Activated CD4-positive, alpha-beta T cell treated with anti-CD3 and anti-CD28 coated beads, Interleukin-2, amount 50 U/mL, for 16 hours (primary cell): ENCODE results near the gene HLA-B.
"Not testable (repeated sequence)": the region's sequence is repeated elsewhere in the genome, so short reads cannot be mapped to it uniquely, and the experiment has no call there.

Source experiments
- DNase-seq: peaks from one replicate; pipeline ENCODE4 v3.0.0-alpha.2; 2020

HLA-B gene

DNA sequence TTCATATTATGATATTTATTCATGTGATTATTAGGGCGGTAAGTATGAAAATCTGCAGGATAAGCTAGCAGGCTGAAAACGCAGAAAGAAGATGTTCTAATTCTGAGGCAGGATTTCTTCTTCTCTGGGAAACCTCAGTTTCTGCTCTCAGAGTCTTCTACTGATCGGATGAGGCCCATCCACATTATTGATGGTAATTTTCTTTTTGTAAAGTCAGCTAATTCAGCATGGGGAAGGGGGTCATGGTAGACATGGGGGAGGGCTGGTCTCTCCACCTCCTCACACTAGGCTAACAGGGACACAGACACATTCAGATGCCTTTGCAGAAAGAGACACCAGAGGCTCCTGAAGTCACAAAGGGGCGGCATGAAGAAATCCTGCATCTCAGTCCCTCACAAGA lies 24.7 kb upstream of the HLA-B start:
- no peak for DNase-seq

GRCh38 chr6:31379850-31380249 lies 22.9 kb upstream of the HLA-B start:
- DNase-seq, result no peak

DNA sequence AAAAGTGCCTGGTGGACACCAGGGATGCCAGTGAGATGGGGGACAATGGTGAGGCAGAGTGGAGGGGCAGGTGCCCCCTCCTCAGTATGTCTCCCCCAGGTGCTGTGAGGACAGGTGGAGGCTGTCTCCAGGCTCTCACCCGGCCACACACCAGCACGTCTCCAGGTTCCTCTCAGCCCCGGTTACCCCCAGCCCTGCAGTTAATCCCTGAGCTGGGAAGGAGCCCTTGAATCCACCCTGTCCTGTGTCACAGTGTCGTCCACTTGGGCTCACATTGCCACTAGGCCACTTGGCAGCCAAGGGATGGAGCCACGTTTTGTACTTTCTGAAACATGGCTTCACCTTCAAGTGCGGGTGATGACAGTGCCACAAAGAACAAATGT lies 21.7 kb upstream of the HLA-B start:
- no peak for DNase-seq

GRCh38 chr6:31378062-31378720 lies 21.2 kb upstream of the HLA-B start:
- DNase-seq, result no peak

- no peak for DNase-seq
These were observed 20.1 kb upstream of the HLA-B start for GRCh38 chr6:31377029-31377428.

- DNase-seq, result no peak
These were observed 18.7 kb upstream of the HLA-B start for GRCh38 chr6:31375699-31376098.

GRCh38 chr6:31374118-31374517 lies 17.1 kb upstream of the HLA-B start:
- DNase-seq, result not testable (repeated sequence)

- no peak for DNase-seq
These were observed 11.5 kb upstream of the HLA-B start for GRCh38 chr6:31368461-31368860.

DNA sequence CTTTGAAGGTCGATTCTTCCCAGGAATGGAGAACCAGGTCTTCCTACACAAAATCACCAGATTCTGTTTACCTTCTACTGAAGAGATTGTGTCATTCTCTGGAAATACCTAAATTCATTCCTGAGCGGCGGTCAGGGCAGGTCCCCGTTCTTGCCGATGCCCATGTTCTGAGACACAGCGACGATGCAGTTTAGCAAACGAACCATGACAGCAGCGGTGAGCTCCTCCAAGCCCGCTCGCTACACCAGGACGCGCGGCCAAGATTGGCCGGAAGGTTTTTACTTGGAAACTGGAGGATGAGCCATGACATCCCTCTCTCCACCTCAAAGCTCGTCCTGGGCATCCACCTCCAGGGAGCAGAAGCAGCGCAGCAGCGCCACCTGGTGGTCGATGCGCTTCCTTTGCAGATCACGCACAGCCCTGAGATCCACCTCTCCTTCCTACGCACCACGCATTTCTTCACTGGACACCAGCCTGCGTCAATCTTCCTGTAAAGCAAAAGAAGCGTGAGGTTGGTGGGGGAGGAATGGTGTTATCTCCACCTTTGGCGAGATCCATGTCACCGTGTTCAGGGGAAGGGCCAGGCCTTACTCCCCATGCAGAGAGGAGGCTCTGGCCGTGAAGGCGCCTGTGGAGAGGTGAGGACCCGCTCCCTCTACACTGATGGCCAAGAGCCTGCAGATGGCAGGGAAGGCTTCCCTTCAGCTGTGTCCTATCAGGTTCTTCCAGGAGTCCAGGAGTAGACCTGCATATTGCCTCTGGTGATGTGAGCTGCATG lies 9.9 kb upstream of the HLA-B start:
- peak; percentile 90 for DNase-seq

DNA sequence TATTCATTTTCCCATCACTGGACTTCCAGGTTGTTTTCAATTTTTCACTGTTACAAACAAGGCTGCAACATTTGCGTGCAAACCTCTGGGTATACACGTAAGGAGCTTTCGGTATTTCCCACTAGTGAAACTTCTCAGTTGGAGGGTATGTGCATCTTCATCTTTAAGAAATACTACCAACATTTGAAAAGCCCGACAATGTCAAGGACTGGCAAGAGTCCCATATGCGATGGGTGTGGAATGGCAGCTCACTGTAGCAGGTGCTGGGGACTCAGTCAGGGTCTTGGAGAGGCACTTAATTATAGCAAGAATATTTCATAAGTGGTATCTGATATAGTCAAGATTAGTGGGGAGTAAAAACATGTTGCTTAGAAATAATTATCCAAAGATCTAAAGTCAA lies 8.9 kb upstream of the HLA-B start:
- DNase-seq, result no peak

DNA sequence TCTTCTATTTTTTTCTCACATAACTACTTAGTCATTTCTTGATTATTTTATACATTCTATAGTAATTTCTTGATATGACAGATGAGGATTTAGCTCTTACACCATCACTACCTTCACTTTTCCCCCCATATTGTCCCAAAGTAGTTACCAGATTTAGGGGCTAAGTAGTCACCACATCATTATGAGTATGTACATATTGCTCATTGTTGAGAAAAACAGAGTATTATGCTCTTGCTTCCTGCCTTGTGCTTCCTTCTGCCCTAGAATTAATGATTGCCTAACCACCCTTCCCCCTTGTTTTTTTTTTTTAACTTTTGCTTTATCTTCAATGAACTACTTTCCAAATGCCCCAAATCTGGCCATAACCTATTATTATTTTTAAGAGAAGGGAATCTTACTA lies 6.8 kb upstream of the HLA-B start:
- peak; percentile 46 for DNase-seq

GRCh38 chr6:31362751-31363150 lies 5.8 kb upstream of the HLA-B start:
- DNase-seq, result no peak

DNA sequence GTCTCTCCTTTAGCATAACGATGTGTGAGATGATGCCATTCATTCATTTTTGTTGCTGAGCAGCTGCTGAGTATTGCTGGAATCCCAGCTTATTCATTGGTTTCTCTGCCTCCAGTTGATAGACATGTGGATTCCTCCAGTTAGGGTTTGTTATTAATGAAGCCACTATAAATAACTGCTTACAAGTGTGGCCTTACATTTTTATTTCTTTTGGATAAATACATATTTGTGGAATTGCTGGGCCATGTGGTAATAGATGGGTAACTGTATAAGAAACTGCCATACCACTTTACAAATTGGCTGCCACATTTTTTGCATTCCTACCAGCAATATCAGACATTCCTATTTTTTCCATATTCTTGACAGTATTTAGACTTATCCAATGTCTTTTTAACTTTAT lies 2.6 kb upstream of the HLA-B start:
- DNase-seq, result no peak

DNA sequence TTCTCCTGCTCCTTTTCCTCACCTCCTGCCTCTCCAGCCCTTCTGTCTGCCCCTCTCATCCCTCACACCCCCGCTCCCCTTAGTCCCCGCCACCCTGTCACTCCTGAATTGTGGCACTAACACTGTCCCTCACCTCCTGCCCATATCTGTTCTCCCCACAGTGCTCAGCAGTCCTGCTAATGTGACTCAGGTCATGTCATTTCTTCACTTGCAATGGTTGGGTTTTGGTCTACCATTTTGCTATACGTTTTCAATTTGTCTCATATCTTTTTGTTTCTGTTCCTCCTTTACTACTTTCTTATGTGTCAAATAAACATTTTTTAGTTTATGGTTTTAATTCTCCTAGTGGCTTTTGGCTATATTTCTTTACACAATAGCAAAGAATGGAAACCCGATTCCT lies 1.3 kb upstream of the HLA-B start:
- no peak for DNase-seq

DNA sequence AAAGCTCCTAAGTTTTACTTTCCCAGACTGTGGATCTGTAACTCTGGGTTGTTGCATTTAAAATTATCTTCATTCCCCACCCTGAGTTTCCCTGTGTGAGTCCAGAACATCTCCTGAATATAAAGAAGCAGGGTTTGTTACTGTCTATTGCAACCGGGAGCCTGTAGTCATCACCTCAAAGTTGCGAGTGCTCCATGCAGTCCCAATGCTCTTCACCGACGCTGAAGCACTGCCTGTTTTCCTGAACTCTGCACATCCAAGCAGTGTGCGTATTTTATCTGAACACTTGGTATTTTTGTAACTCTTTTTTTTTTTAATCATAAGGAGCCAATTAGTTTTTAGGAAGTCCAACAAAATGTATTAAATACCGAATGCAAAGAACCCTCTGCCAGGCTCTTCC lies 907 bp upstream of the HLA-B start:
- no peak for DNase-seq

DNA sequence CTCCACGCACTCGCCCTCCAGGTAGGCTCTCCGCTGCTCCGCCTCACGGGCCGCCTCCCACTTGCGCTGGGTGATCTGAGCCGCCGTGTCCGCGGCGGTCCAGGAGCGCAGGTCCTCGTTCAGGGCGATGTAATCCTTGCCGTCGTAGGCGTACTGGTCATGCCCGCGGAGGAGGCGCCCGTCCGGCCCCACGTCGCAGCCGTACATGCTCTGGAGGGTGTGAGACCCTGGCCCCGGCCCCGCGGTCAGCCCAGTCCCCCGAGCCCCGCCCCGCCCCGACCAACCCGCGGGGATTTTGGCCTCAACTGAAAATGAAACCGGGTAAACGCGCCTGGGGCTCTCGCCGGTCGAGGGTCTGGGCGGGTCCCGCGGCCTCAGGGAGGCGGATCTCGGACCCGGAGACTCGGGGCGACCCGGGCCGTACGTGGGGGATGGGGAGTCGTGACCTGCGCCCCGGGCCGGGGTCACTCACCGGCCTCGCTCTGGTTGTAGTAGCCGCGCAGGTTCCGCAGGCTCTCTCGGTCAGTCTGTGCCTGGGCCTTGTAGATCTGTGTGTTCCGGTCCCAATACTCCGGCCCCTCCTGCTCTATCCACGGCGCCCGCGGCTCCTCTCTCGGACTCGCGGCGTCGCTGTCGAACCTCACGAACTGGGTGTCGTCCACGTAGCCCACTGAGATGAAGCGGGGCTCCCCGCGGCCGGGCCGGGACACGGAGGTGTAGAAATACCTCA lies 598 bp downstream of the HLA-B start:
- no peak for DNase-seq

- no peak for DNase-seq
These were observed 1.4 kb downstream of the HLA-B start for GRCh38 chr6:31355583-31355948.

- no peak for DNase-seq
These were observed 2.0 kb downstream of the HLA-B start for GRCh38 chr6:31354864-31355582.

GRCh38 chr6:31354158-31354863 lies 2.7 kb downstream of the HLA-B start:
- DNase-seq, result no peak

GRCh38 chr6:31353384-31353945 lies 3.5 kb downstream of the HLA-B start:
- DNase-seq, result no peak

- DNase-seq, result no peak
These were observed 4.1 kb downstream of the HLA-B start for GRCh38 chr6:31352683-31353383.

GRCh38 chr6:31352310-31352682 lies 4.7 kb downstream of the HLA-B start:
- no peak for DNase-seq
